HCT116 (cell line): ENCODE results near the gene EPHB2. TPM values are rescaled to one million over a fixed set of nuclear protein-coding genes. Genes with fewer than 3 reads are reported as not detected.
"Not testable (repeated sequence)": the region's sequence is repeated elsewhere in the genome, so short reads cannot be mapped to it uniquely, and the experiment has no call there.

Experiments used
- ATAC-seq: fragments of 200-7000 bp; cut with Tn5 transposase; 2 replicates; pipeline ENCODE4 v1.9.1; 2020; ENCODE audit warnings: mild to moderate bottlenecking, moderate library complexity
- BruUV-seq: library from RNA; stranded (reverse); fragments of 400-500 nt; replicated peaks from 2 replicates; lab custom pipeline; 2021; lab: Mats Ljungman, UMichigan
- CTCF ChIA-PET: fragments of 300-600 bp; sonication (Branson Sonifier 250); formaldehyde crosslinking; loops from one replicate; lab custom pipeline; 2021; ENCODE audit warnings: antibody characterized with exemption; lab: Charles Lee
- POLR2A ChIA-PET: fragments of 300-600, 350-600 bp; sonication (Branson Sonifier 250); formaldehyde crosslinking; loops from one replicate; lab custom pipeline; 2021; ENCODE audit warnings: antibody characterized with exemption; lab: Charles Lee
- RAD21 ChIA-PET, 2 experiments: fragments of 300-600 bp; sonication (Branson Sonifier 250); formaldehyde crosslinking; loops; one replicate each; lab custom pipeline; 2023; ENCODE audit warnings: low total read pairs in 2 of 2; ENCODE audit not compliant: uncharacterized antibody in 2 of 2, unreplicated experiment in 2 of 2, low non-redundant PET in 1 of 2; lab: Charles Lee
- DNase-seq: peaks from one replicate; pipeline ENCODE4 v3.0.0-alpha.2; 2010; ENCODE audit warnings: low read depth, low spot score
- H2AFZ ChIP-seq: fragments of 200-600 bp; shearing (Covaris generic), sonication (generic); 2 replicates; pipeline ENCODE4 v1.6.1; 2017; ENCODE audit warnings: low read depth, mixed run types, mixed read lengths, antibody characterized with exemption, low read length; ENCODE audit not compliant: poor library complexity, severe bottlenecking
- H3K27ac ChIP-seq: 2 replicates; pipeline ENCODE4 v1.5.1; 2012; ENCODE audit warnings: low read depth, low read length
- H3K27me3 ChIP-seq: fragments of 200-600 bp; sonication (generic); 2 replicates; pipeline ENCODE4 v1.6.1; 2016; ENCODE audit warnings: mixed run types, low read length, mixed read lengths; ENCODE audit not compliant: insufficient read depth
- H3K36me3 ChIP-seq, 2 experiments: fragments of 200-500 bp in 1 of 2; fragments of 200-600 bp in 1 of 2; sonication (Bioruptor generic) in 1 of 2; sonication (generic) in 1 of 2; 2 replicates each; pipeline versions ENCODE4 v1.5.1 to v1.6.1; 2014 to 2016; ENCODE audit warnings: low read length in 2 of 2, inconsistent platforms in 1 of 2, mixed read lengths in 1 of 2, mixed run types in 1 of 2; ENCODE audit not compliant: insufficient read depth in 2 of 2, control insufficient read depth in 1 of 2
- H3K4me1 ChIP-seq, 2 experiments: fragments of 200-600 bp in 1 of 2; sonication (generic) in 1 of 2; 2 replicates each; pipeline versions ENCODE4 v1.5.1 to v1.6.1; 2012 to 2017; ENCODE audit warnings: low read length in 2 of 2, inconsistent platforms in 1 of 2, mild to moderate bottlenecking in 1 of 2, mixed read lengths in 1 of 2, mixed run types in 1 of 2, moderate library complexity in 1 of 2; ENCODE audit not compliant: insufficient read depth in 2 of 2, control insufficient read depth in 1 of 2
- H3K4me2 ChIP-seq: fragments of 200-600 bp; sonication (generic); 2 replicates; pipeline ENCODE4 v1.6.1; 2017; ENCODE audit warnings: mixed run types, low read length, mixed read lengths
- H3K4me3 ChIP-seq, 2 experiments: fragments of 200-600 bp in 1 of 2; sonication (generic) in 1 of 2; replicated peaks in 1 of 2; 2 replicates each; pipeline ENCODE4 v1.5.1; 2011 to 2016; ENCODE audit warnings: low read length in 2 of 2, control low read depth in 1 of 2, low read depth in 1 of 2, mild to moderate bottlenecking in 1 of 2, mixed read lengths in 1 of 2, mixed run types in 1 of 2
- H3K79me2 ChIP-seq: fragments of 200-600 bp; sonication (generic); 2 replicates; pipeline ENCODE4 v1.6.1; 2017; ENCODE audit warnings: mild to moderate bottlenecking, mixed run types, low read length, moderate library complexity, mixed read lengths; ENCODE audit not compliant: insufficient read depth
- H3K9ac ChIP-seq: fragments of 200-600 bp; sonication (generic); 2 replicates; pipeline ENCODE4 v1.6.1; 2016; ENCODE audit warnings: low read length, mixed read lengths
- H3K9me2 ChIP-seq: fragments of 200-600 bp; sonication (generic), shearing (Covaris generic); 2 replicates; pipeline ENCODE4 v1.6.1; 2017; ENCODE audit warnings: mixed run types, mild to moderate bottlenecking, moderate library complexity; ENCODE audit not compliant: insufficient read depth
- H3K9me3 ChIP-seq, 2 experiments: fragments of 200-500 bp in 1 of 2; fragments of 200-600 bp in 1 of 2; sonication (Bioruptor generic) in 1 of 2; sonication (generic) in 1 of 2; 2 replicates each; pipeline ENCODE4 v1.6.1; 2014 to 2017; ENCODE audit warnings: low read length in 2 of 2, mixed read lengths in 2 of 2, inconsistent platforms in 1 of 2, low read depth in 1 of 2, mild to moderate bottlenecking in 1 of 2, mixed run types in 1 of 2, moderate library complexity in 1 of 2; ENCODE audit not compliant: control insufficient read depth in 1 of 2, insufficient read depth in 1 of 2
- H4K20me1 ChIP-seq: fragments of 200-600 bp; sonication (generic), shearing (Covaris generic); 2 replicates; pipeline ENCODE4 v1.6.1; 2017; ENCODE audit warnings: mixed run types, mild to moderate bottlenecking, moderate library complexity; ENCODE audit not compliant: insufficient read depth
- CBX3 ChIP-seq: IDR thresholded peaks from 2 replicates; pipeline ENCODE4 v1.6.1; 2012; ENCODE audit warnings: low read depth
- CEBPB ChIP-seq: IDR thresholded peaks from 2 replicates; pipeline ENCODE4 v1.6.1; 2012; ENCODE audit warnings: low read depth
- CTCF ChIP-seq, 3 experiments: fragments of 200-600 bp in 1 of 3; sonication (generic) in 1 of 3; IDR thresholded peaks in 2 of 3; conservative IDR thresholded peaks in 1 of 3; 2 replicates each; pipeline ENCODE4 v1.5.1; 2012 to 2017; ENCODE audit warnings: low read depth in 2 of 3, low read length in 2 of 3, antibody characterized with exemption in 1 of 3, borderline replicate concordance in 1 of 3, control low read depth in 1 of 3, mild to moderate bottlenecking in 1 of 3, mixed read lengths in 1 of 3, mixed run types in 1 of 3, moderate library complexity in 1 of 3; ENCODE audit not compliant: insufficient read depth in 1 of 3
- ELF1 ChIP-seq: IDR thresholded peaks from 2 replicates; pipeline ENCODE4 v1.6.1; 2012; ENCODE audit warnings: low read depth, borderline replicate concordance
- EZH2 ChIP-seq: fragments of 200-600 bp; sonication (generic); IDR thresholded peaks from 2 replicates; pipeline ENCODE4 v1.6.1; 2017; ENCODE audit warnings: antibody characterized with exemption, mixed run types
- EZH2phosphoT487 ChIP-seq: fragments of 200-600 bp; IDR thresholded peaks from 2 replicates; pipeline ENCODE4 v1.6.1; 2018; ENCODE audit warnings: antibody characterized with exemption, borderline replicate concordance
- FOSL1 ChIP-seq: IDR thresholded peaks from 2 replicates; pipeline ENCODE4 v1.6.1; 2012; ENCODE audit warnings: low read depth
- JUND ChIP-seq: IDR thresholded peaks from 2 replicates; pipeline ENCODE4 v1.6.1; 2012
- POLR2A ChIP-seq: IDR thresholded peaks from 2 replicates; pipeline ENCODE4 v1.7.0; 2011; ENCODE audit warnings: borderline replicate concordance; ENCODE audit not compliant: insufficient read depth, insufficient read length; ENCODE audit errors: extremely low read depth
- RAD21 ChIP-seq: IDR thresholded peaks from 2 replicates; pipeline ENCODE4 v1.6.1; 2012; ENCODE audit warnings: low read depth, mild to moderate bottlenecking
- SIN3A ChIP-seq: IDR thresholded peaks from 2 replicates; pipeline ENCODE4 v1.6.1; 2012; ENCODE audit warnings: low read depth
- SRF ChIP-seq: IDR thresholded peaks from 2 replicates; pipeline ENCODE4 v1.6.1; 2012; ENCODE audit warnings: low read depth
- ZFX ChIP-seq: fragments of 450-650 bp; IDR thresholded peaks from 2 replicates; pipeline ENCODE4 v1.6.1; 2017
- ZNF274 ChIP-seq: fragments of 200-500 bp; sonication (Bioruptor generic); IDR thresholded peaks from 2 replicates; pipeline ENCODE4 v1.6.1; 2014; ENCODE audit warnings: mild to moderate bottlenecking, low read depth, low read length, inconsistent platforms
- intact Hi-C: fragments of 100-400 bp; cut with micrococcal nuclease; formaldehyde crosslinking; loops from 2 replicates; pipeline ENCODE4 v1.10.0; 2022
- total RNA-seq: library from RNA; stranded (reverse); gene quantifications from one replicate; pipeline ENCODE4 v1.2.1, GENCODE V29; 2021; ENCODE audit not compliant: unreplicated experiment

EPHB2 gene
- total RNA-seq, 1 experiment from 2014 or later, result 19.5 TPM

GRCh38 chr1:22668840-22669239 lies 41.8 kb upstream of the EPHB2 start:
- H3K27ac ChIP-seq, intact Hi-C loops, ATAC-seq, BruUV-seq, H3K4me2 ChIP-seq, RAD21 ChIA-PET, H3K4me1 ChIP-seq, H4K20me1 ChIP-seq, DNase-seq, H3K9ac ChIP-seq, POLR2A ChIA-PET, H3K9me3 ChIP-seq, H3K9me2 ChIP-seq, H2AFZ ChIP-seq, H3K79me2 ChIP-seq, CTCF ChIA-PET, H3K36me3 ChIP-seq, H3K4me3 ChIP-seq: not testable (repeated sequence)
- H3K27me3 ChIP-seq, result peaks cover 18% of the 10 kb centered on the region; the same call in 1 of the 2 replicates

- intact Hi-C loops, result no loop called here
- POLR2A ChIA-PET, result no interaction called here
These were observed 40.2 kb upstream of the EPHB2 start for GRCh38 chr1:22670352-22670975.

GRCh38 chr1:22671999-22672398 lies 38.6 kb upstream of the EPHB2 start:
- no peaks in the 10 kb centered on the region for H3K9me3 ChIP-seq
- H3K36me3 ChIP-seq, result no peaks in the 10 kb centered on the region
- H3K9ac ChIP-seq, result no peak overlapping the region
- ChIA-PET RAD21 (no interaction called here), POLR2A (no interaction called here), CTCF (interaction anchor here (3.6 to 5.1 kb wide), 2 partner anchors 216 to 259 kb away, joined by 24 to 67 read pairs; no protein-coding TSS in a partner anchor)
- peaks cover 18% of the 10 kb centered on the region; the same call in 1 of the 2 replicates for H3K27me3 ChIP-seq
- H3K9me2 ChIP-seq, result no peaks in the 10 kb centered on the region
- intact Hi-C loops, result no loop called here
- no peak overlapping the region for H3K4me3 ChIP-seq
- no peak overlapping the region for H3K4me2 ChIP-seq
- no peak overlapping the region for H2AFZ ChIP-seq
- DNase-seq (no peak), ATAC-seq (no peak)
- no peak overlapping the region for H3K27ac ChIP-seq
- BruUV-seq, result no TSS peak
- no peaks in the 10 kb centered on the region for H3K79me2 ChIP-seq
- no peaks in the 10 kb centered on the region for H4K20me1 ChIP-seq
- no peaks in the 10 kb centered on the region for H3K4me1 ChIP-seq
- TF ChIP-seq SIN3A, result no peak
- TF ChIP-seq CTCF (IDR thresholded peaks at IDR 0.05 in 2 of 3, conservative IDR thresholded peaks at IDR 0.05 in 1 of 3; ENCODE audit: borderline replicate concordance in 1 of 3, insufficient read depth in 1 of 3, low read depth in 2 of 3, low read length in 2 of 3), result no peak
- TF ChIP-seq ZNF274, result no peak
- no peak for TF ChIP-seq ELF1
- no peak for TF ChIP-seq JUND
- TF ChIP-seq CEBPB, result no peak
- TF ChIP-seq EZH2, result no peak
- no peak for TF ChIP-seq EZH2phosphoT487
- TF ChIP-seq ZFX, result no peak
- TF ChIP-seq CBX3, result no peak
- TF ChIP-seq FOSL1, result no peak
- TF ChIP-seq SRF, result no peak
- TF ChIP-seq POLR2A, result no peak

More at GRCh38 chr1:22670352-22670975, 40.2 kb upstream of the EPHB2 start:
- Histone ChIP-seq H3K4me3 (no peak overlapping the region), H3K9me3 (no peaks in the 10 kb centered on the region)
- BruUV-seq, result no TSS peak
- TF ChIP-seq RAD21, result no peak
- TF ChIP-seq, all 23 proteins: peak for 0
- Histone ChIP-seq H3K27me3 (peaks cover 18% of the 10 kb centered on the region; the same call in 1 of the 2 replicates), H3K4me2 (no peak overlapping the region), H3K27ac (no peak overlapping the region), H3K9ac (no peak overlapping the region), H3K4me1 (no peaks in the 10 kb centered on the region), H3K79me2 (no peaks in the 10 kb centered on the region), H3K9me2 (no peaks in the 10 kb centered on the region), H2AFZ (no peak overlapping the region), H4K20me1 (no peaks in the 10 kb centered on the region), H3K36me3 (no peaks in the 10 kb centered on the region)
- DNase-seq, result no peak
- ChIA-PET CTCF (no interaction called here), RAD21 (no interaction called here)
- ATAC-seq, result no peak
